ENCODE data around the gene ZC2HC1B.

The ZC2HC1B gene

GRCh38 chr6:143957679-143958274 is 93.5 kb downstream of the ZC2HC1B start:
- no peak for TF ChIP-seq ZFX (IDR thresholded peaks at IDR 0.05; ENCODE audit: borderline replicate concordance)
- no peak for TF ChIP-seq CTCF (IDR thresholded peaks at IDR 0.05)
- no peak overlapping the region for H3K27ac ChIP-seq

GRCh38 chr6:143958839-143959399 is 94.6 kb downstream of the ZC2HC1B start:
- no peak overlapping the region for H3K27ac ChIP-seq
- TF ChIP-seq ZFX (IDR thresholded peaks at IDR 0.05; ENCODE audit: borderline replicate concordance) (no peak), CTCF (IDR thresholded peaks at IDR 0.05) (no peak)

- TF ChIP-seq CTCF (IDR thresholded peaks at IDR 0.05) (no peak), ZFX (IDR thresholded peaks at IDR 0.05; ENCODE audit: borderline replicate concordance) (no peak)
- no peak overlapping the region for H3K27ac ChIP-seq
Observed at GRCh38 chr6:143959927-143960326, 95.7 kb downstream of the ZC2HC1B start.

- TF ChIP-seq ZFX (IDR thresholded peaks at IDR 0.05; ENCODE audit: borderline replicate concordance) (no peak), CTCF (IDR thresholded peaks at IDR 0.05) (no peak)
- H3K27ac ChIP-seq: no peak overlapping the region
Observed at GRCh38 chr6:143961066-143961465, 96.8 kb downstream of the ZC2HC1B start.

GRCh38 chr6:143961886-143962878 is 97.9 kb downstream of the ZC2HC1B start:
- TF ChIP-seq CTCF (IDR thresholded peaks at IDR 0.05): no peak
- no peak for TF ChIP-seq ZFX (IDR thresholded peaks at IDR 0.05; ENCODE audit: borderline replicate concordance)
- H3K27ac ChIP-seq: no peak overlapping the region

GRCh38 chr6:143963158-143963919 is 99.1 kb downstream of the ZC2HC1B start:
- TF ChIP-seq CTCF (IDR thresholded peaks at IDR 0.05): no peak
- TF ChIP-seq ZFX (IDR thresholded peaks at IDR 0.05; ENCODE audit: borderline replicate concordance): no peak
- H3K27ac ChIP-seq: no peak overlapping the region

All from 22Rv1 (cell line).